IPS-18a (cell line): ENCODE data around the gene MYO3B.
"Not testable (repeated sequence)": the region's sequence is repeated elsewhere in the genome, so short reads cannot be mapped to it uniquely, and the experiment has no call there.

Experiments
- H3K27ac ChIP-seq: one replicate; pipeline ENCODE4 v1.5.1; 2013; ENCODE audit warnings: low read length
- H3K27me3 ChIP-seq: one replicate; pipeline ENCODE4 v1.6.1; 2013; ENCODE audit warnings: mild to moderate bottlenecking, low read length; ENCODE audit not compliant: control insufficient read depth, insufficient read depth
- H3K36me3 ChIP-seq: one replicate; pipeline ENCODE4 v1.6.1; 2013; ENCODE audit warnings: low read depth, low read length; ENCODE audit not compliant: control insufficient read depth
- H3K4me1 ChIP-seq: one replicate; pipeline ENCODE4 v1.6.1; 2013; ENCODE audit warnings: low read depth, low read length; ENCODE audit not compliant: control insufficient read depth
- H3K4me3 ChIP-seq: one replicate; pipeline ENCODE4 v1.5.1; 2013; ENCODE audit warnings: low read length
- H3K9ac ChIP-seq: one replicate; pipeline ENCODE4 v1.6.1; 2013; ENCODE audit warnings: mild to moderate bottlenecking, low read length, moderate library complexity
- H3K9me3 ChIP-seq: one replicate; pipeline ENCODE4 v1.6.1; 2013; ENCODE audit warnings: low read depth, low read length; ENCODE audit not compliant: control insufficient read depth

Gene MYO3B

DNA sequence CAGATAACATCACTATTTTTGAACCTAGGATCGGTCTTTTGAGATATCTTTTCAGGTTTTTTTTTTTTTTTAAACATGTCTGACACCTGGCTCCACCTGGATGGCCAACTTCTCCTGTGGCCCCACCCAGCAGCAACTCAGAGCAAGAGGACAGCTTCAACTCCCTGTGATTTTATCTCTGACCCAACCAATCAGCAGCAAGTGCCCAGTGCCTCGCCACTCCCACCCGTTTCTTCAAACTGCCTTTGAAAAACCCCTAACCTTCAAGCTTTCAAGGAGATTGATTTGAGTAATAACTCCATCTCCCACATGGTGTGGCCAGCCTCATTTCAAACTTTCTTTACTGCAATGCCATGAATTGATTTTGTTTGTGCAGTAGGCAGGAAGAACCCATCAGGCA is 19.0 kb downstream of the MYO3B start:
- no peaks in the 10 kb centered on the region for H3K9me3 ChIP-seq

DNA sequence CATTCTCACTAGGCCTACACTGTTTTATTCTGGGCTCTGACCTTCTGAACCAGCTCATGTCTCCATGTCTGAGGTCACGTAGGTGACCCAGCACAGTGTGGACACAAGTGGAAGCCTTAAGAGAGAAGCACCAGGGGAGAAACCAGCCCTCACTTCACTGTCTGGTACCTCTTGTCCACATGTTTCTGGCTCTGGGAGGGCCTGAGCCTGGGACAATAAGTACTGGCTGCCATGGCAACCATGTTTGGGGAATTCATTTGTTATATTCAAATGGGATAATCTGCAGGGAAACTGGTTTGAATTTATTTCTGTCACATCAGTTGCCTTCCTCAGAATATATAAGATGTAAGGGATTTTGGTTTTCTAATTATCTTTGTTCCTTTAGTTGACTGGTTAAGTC is 23.3 kb downstream of the MYO3B start:
- no peaks in the 10 kb centered on the region for H3K9me3 ChIP-seq
- H3K9ac ChIP-seq: no peak overlapping the region
- no peak overlapping the region for H3K4me3 ChIP-seq
- H3K36me3 ChIP-seq: no peaks in the 10 kb centered on the region
- no peaks in the 10 kb centered on the region for H3K27me3 ChIP-seq
- H3K4me1 ChIP-seq: no peaks in the 10 kb centered on the region
- no peak overlapping the region for H3K27ac ChIP-seq

More for the DNA sequence above, 19.0 kb downstream of the MYO3B start:
- H3K4me3 ChIP-seq: no peak overlapping the region
- no peaks in the 10 kb centered on the region for H3K36me3 ChIP-seq
- no peak overlapping the region for H3K27ac ChIP-seq
- H3K27me3 ChIP-seq: no peaks in the 10 kb centered on the region
- H3K4me1 ChIP-seq: no peaks in the 10 kb centered on the region
- no peak overlapping the region for H3K9ac ChIP-seq

- no peak overlapping the region for H3K4me3 ChIP-seq
- H3K9me3 ChIP-seq: no peaks in the 10 kb centered on the region
- no peaks in the 10 kb centered on the region for H3K4me1 ChIP-seq
- no peaks in the 10 kb centered on the region for H3K27me3 ChIP-seq
- no peak overlapping the region for H3K9ac ChIP-seq
- no peak overlapping the region for H3K27ac ChIP-seq
- no peaks in the 10 kb centered on the region for H3K36me3 ChIP-seq
Measured at GRCh38 chr2:170201734-170202393, 23.9 kb downstream of the MYO3B start.

DNA sequence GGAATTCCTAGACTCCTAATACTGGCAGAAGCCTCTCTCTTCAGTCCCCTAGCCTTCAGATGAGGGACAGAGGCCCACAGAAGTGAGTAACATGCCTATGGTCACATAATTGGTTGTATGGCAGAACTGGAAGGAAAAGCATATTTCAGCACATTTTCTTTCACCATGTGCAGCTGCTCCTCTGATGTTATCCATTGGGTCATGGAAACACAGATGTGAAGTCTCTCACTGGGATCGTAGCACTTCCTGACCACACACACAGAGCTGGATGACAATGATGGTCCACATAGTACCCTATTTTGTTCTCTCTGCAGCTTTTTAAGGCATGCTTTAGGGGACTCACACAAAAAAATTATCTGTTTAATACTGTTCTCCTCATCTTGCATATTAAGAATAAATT is 24.5 kb downstream of the MYO3B start:
- Histone ChIP-seq H3K27ac (no peak overlapping the region), H3K9ac (no peak overlapping the region), H3K4me3 (no peak overlapping the region), H3K4me1 (no peaks in the 10 kb centered on the region), H3K27me3 (no peaks in the 10 kb centered on the region), H3K36me3 (no peaks in the 10 kb centered on the region), H3K9me3 (no peaks in the 10 kb centered on the region)

GRCh38 chr2:170204298-170204951 is 26.5 kb downstream of the MYO3B start:
- no peaks in the 10 kb centered on the region for H3K4me1 ChIP-seq
- no peaks in the 10 kb centered on the region for H3K36me3 ChIP-seq
- peaks cover 2% of the 10 kb centered on the region for H3K9me3 ChIP-seq
- H3K9ac ChIP-seq: no peak overlapping the region
- H3K27ac ChIP-seq: no peak overlapping the region
- H3K27me3 ChIP-seq: no peaks in the 10 kb centered on the region
- H3K4me3 ChIP-seq: no peak overlapping the region

GRCh38 chr2:170206246-170206645 is 28.3 kb downstream of the MYO3B start:
- Histone ChIP-seq H3K4me3 (no peak overlapping the region), H3K27ac (no peak overlapping the region), H3K27me3 (no peaks in the 10 kb centered on the region), H3K9ac (no peak overlapping the region), H3K36me3 (no peaks in the 10 kb centered on the region), H3K4me1 (no peaks in the 10 kb centered on the region), H3K9me3 (peaks cover 9% of the 10 kb centered on the region)

GRCh38 chr2:170206805-170207407 is 29.0 kb downstream of the MYO3B start:
- Histone ChIP-seq H3K9ac (no peak overlapping the region), H3K27ac (no peak overlapping the region), H3K36me3 (no peaks in the 10 kb centered on the region), H3K9me3 (peaks cover 9% of the 10 kb centered on the region), H3K4me1 (no peaks in the 10 kb centered on the region), H3K4me3 (no peak overlapping the region), H3K27me3 (no peaks in the 10 kb centered on the region)

DNA sequence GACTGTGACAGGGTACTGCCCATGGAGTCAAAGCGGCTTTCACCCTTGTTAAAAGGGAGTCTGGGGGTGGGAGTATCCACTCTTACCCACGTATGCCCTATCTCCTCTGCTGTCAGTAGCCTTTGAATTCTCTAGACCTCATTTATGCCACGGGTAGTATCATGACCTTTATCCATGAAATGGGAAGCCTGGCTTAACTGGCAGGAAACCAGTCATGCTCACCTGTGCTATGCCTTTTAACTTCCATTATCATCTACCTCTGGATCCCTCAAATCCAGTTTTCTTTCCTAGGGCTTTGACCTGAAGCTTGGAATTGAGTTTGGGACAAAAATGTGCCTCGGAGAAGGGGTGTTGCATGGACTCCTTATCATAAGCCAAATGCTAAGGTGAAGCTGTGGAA is 30.0 kb downstream of the MYO3B start:
- no peak overlapping the region for H3K27ac ChIP-seq
- H3K4me3 ChIP-seq: no peak overlapping the region
- no peak overlapping the region for H3K9ac ChIP-seq
- peaks cover 7% of the 10 kb centered on the region for H3K4me1 ChIP-seq
- peaks cover 9% of the 10 kb centered on the region for H3K9me3 ChIP-seq
- H3K27me3 ChIP-seq: no peaks in the 10 kb centered on the region
- H3K36me3 ChIP-seq: no peaks in the 10 kb centered on the region

GRCh38 chr2:170208967-170209366 is 31.0 kb downstream of the MYO3B start:
- Histone ChIP-seq H3K36me3 (no peaks in the 10 kb centered on the region), H3K9me3 (peaks cover 9% of the 10 kb centered on the region), H3K27ac (no peak overlapping the region), H3K9ac (no peak overlapping the region), H3K4me3 (no peak overlapping the region), H3K4me1 (peaks cover 13% of the 10 kb centered on the region), H3K27me3 (no peaks in the 10 kb centered on the region)

DNA sequence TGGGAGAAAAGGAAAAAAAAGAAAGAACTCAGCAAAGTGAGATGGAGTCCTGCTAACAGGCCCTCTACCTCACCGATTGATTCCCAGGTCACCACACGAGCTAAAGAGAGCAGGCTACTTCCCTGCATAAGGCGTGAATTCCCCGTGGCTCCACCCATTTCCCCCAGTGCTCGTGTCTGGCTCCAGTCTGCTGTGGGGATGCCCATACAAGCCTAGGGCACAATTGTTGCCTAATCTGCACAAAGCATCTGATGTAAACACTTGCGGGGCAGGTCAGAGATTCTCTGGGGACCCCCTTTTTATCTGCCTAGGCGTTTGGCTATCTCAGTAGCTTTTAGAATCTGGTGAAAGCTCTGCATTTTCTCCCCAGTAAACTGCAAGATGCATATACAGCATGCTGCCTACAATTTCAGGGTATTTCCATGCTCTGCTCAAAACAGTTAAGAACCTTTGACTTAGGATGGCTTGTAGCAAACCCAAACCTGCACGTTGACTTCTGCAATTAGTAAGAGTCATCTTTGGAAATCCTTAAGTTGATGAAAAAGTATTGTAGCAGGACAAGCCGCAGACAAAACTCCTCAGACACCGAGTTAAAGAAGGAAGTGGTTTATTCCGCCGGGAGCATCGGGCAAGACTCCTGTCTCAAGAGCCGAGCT is 34.8 kb downstream of the MYO3B start:
- H3K27ac ChIP-seq: no peak overlapping the region
- H3K27me3 ChIP-seq: no peaks in the 10 kb centered on the region
- no peaks in the 10 kb centered on the region for H3K36me3 ChIP-seq
- no peak overlapping the region for H3K9ac ChIP-seq
- peaks cover 47% of the 10 kb centered on the region for H3K4me1 ChIP-seq
- H3K4me3 ChIP-seq: no peak overlapping the region
- peaks cover 9% of the 10 kb centered on the region for H3K9me3 ChIP-seq

DNA sequence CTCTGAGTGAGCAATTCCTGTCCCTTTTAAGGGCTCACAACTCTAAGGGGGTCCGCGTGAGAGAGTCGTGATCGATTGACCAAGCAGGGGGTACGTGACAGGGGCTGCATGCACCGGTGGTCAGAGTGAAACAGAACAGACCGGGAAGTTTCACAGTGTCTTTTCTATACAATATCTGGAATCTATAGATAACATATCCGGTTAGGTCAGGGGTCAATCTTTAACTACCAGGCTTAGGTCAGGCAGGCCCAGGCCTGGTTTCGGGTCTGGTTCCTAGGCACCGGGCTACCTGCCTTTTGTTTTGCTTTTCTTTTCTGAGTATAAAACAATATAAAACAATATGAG is 35.3 kb downstream of the MYO3B start:
- H3K9ac ChIP-seq, H3K27me3 ChIP-seq, H3K27ac ChIP-seq, H3K4me3 ChIP-seq, H3K9me3 ChIP-seq, H3K36me3 ChIP-seq: not testable (repeated sequence)
- H3K4me1 ChIP-seq: peaks cover 50% of the 10 kb centered on the region
